ENCODE results near the gene CRK.
"Not testable (repeated sequence)": the region's sequence is repeated elsewhere in the genome, so short reads cannot be mapped to it uniquely, and the experiment has no call there.

Gene CRK

GRCh38 chr17:1379930-1380313 lies 76.1 kb downstream of the CRK start:
- no peak for FAIRE-seq

GRCh38 chr17:1379208-1379929 lies 76.7 kb downstream of the CRK start:
- no peak for FAIRE-seq

- FAIRE-seq = not testable (repeated sequence)
These were observed 77.6 kb downstream of the CRK start for GRCh38 chr17:1378476-1378860.

DNA sequence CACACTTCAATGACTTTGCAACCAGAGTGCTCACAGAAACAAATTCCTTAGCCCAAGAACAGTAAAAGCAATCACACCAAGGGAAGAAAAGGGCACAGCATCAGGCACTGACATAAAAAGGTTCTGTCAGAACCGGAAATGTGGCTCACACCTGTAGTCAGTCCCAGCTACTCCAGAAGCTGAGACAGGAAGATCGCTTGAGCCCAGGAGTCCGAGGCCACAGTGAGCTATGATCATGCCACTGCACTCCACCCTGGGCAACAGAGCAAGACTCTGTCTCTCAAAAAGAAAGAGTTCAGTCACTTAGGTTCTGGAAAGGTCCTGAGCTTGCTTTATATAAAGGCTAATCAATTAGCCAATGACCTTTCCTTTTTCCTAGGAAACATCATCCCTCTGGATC lies 78.7 kb downstream of the CRK start:
- FAIRE-seq = no peak

GRCh38 chr17:1376061-1376460 lies 80.0 kb downstream of the CRK start:
- FAIRE-seq = no peak

GRCh38 chr17:1375615-1376014 lies 80.4 kb downstream of the CRK start:
- FAIRE-seq = no peak

DNA sequence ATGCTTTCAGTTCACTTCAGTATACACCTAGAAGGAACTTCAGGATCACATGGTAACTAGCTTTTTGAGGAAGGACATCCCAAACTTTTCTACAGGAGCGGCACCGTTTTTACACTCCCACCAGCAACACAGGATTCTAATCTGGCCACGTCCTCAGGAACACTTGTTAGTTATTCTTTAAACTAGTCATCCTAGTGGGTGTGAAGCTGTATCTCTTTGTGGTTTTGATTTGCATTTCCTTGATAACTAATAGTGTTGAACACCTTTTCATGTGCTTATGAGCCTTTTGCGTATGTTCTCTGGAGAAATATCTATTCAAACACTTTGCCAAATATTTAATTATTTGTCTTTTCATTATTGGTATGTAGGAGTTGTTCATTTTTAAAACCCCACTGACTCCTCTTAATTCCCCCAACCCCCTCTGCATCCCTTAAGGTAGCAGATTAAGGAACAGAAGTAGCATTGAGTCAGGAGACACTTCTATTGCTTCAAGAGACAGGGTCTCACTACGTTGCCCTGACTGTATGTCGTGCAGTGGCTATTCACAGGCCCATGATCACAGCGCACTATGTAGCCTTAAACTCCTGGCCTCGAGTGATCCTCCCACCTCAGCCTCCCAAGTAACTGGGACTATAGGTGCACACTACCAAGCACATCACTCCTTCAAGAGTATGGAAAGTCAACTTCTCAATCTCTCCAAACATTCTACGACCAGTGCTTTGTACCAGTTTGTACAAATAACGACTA lies 81.4 kb downstream of the CRK start:
- no peak for FAIRE-seq

- FAIRE-seq = no peak
These were observed 82.3 kb downstream of the CRK start for GRCh38 chr17:1373707-1374237.

DNA sequence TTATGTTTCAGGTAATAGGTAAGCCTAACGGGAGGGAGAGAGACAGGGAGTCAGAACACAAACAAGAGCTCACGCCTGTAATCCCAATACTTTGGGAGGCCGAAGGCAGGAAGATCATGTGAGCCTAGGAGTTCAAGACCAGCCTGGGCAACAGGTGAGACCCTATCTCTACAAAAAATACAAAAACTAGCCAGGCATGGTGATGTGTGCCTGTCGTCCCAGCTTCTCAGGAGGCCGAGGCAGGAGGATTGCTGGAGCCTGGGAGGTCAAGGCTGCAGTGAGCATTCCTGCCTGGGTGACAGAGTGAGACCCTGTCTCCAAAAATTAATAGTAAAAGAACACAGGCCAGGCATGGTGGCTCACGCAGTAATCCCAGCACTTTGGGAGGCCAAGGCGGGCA lies 83.4 kb downstream of the CRK start:
- no peak for FAIRE-seq

DNA sequence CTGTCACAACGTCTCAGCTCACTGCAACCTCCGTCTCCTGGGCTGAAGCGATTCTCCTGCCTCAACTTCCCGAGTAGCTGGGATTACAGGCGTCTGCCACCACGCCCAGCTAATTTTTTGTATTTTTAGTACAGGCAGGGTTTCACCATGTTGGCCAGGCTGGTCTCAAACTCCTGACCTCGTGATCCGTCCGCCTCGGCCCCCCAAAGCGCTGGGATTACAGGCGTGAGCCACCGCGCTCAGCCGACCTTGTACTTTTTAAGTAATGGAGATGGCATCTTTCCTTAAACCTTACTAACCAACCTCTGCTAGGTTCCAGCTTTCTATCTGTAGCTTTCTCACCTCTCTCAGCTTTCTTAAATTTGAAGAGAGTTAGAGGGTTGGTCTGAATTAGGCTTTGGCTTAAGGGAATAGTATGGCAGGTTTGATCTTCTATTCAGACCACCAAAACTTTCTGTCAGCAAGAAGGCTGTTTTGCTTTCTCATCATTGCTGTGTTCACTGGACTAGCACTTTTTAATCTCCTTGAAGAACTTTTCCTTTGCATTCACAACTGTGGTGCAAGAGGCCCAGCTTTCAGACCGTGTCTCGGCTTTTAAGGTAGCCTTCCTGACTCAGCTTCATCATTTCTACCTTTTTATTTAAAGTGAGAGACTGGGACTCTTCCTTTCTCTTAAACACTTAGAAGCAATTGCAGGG lies 84.0 kb downstream of the CRK start:
- FAIRE-seq = no peak
